ENCODE data around the gene SLC35F1.
"Not testable (repeated sequence)": the region's sequence is repeated elsewhere in the genome, so short reads cannot be mapped to it uniquely, and the experiment has no call there.

The SLC35F1 gene

GRCh38 chr6:117906958-117907600 lies at the start of gene SLC35F1:
SLC35F1 (plus strand) TSS chr6:117907264.
- DNase-seq: peak; percentile 12 to 22

GRCh38 chr6:117858601-117859000 lies 48.5 kb upstream of the SLC35F1 start:
- DNase-seq: not testable (repeated sequence)

- DNase-seq: no peak
These were observed 45.5 kb upstream of the SLC35F1 start for GRCh38 chr6:117861545-117861944.

- no peak for DNase-seq
These were observed 40.5 kb upstream of the SLC35F1 start for GRCh38 chr6:117866561-117866960.

- DNase-seq: no peak
These were observed 36.4 kb upstream of the SLC35F1 start for GRCh38 chr6:117870486-117871242.

- no peak for DNase-seq
These were observed 26.2 kb upstream of the SLC35F1 start for GRCh38 chr6:117880824-117881223.

GRCh38 chr6:117890172-117890571 lies 16.9 kb upstream of the SLC35F1 start:
- DNase-seq: no peak

- DNase-seq: no peak
These were observed 532 bp upstream of the SLC35F1 start for GRCh38 chr6:117906507-117906957.

GRCh38 chr6:117907601-117908245 lies 659 bp downstream of the SLC35F1 start:
- DNase-seq: no peak

GRCh38 chr6:117908246-117909068 lies 1.4 kb downstream of the SLC35F1 start:
- DNase-seq: no peak

GRCh38 chr6:117909638-117910037 lies 2.6 kb downstream of the SLC35F1 start:
- no peak for DNase-seq

GRCh38 chr6:117910549-117910948 lies 3.5 kb downstream of the SLC35F1 start:
- no peak for DNase-seq

- DNase-seq: no peak
These were observed 4.1 kb downstream of the SLC35F1 start for GRCh38 chr6:117911150-117911549.

- no peak for DNase-seq
These were observed 4.6 kb downstream of the SLC35F1 start for GRCh38 chr6:117911660-117912059.

GRCh38 chr6:117915846-117916245 lies 8.8 kb downstream of the SLC35F1 start:
- DNase-seq: no peak

GRCh38 chr6:117916483-117916882 lies 9.4 kb downstream of the SLC35F1 start:
- DNase-seq: no peak

- DNase-seq: no peak
These were observed 10.1 kb downstream of the SLC35F1 start for GRCh38 chr6:117917176-117917575.

- no peak for DNase-seq
These were observed 11.4 kb downstream of the SLC35F1 start for GRCh38 chr6:117918454-117918853.

- no peak for DNase-seq
These were observed 12.2 kb downstream of the SLC35F1 start for GRCh38 chr6:117919275-117919674.

GRCh38 chr6:117919775-117920729 lies 13.0 kb downstream of the SLC35F1 start:
- DNase-seq: no peak

- DNase-seq: no peak
These were observed 17.6 kb downstream of the SLC35F1 start for GRCh38 chr6:117924690-117925089.

GRCh38 chr6:117927866-117928265 lies 20.8 kb downstream of the SLC35F1 start:
- DNase-seq: no peak

All from SHP77 (cell line).